SK-N-MC (cell line): ENCODE data around the gene DSP.

Experiments used
- EZH2 ChIP-seq: fragments of 200-600 bp; sonication (generic); IDR thresholded peaks from one replicate; pipeline ENCODE4 v1.6.1; 2017; ENCODE audit warnings: antibody characterized with exemption
- POLR2AphosphoS5 ChIP-seq: IDR thresholded peaks from 2 replicates; pipeline ENCODE4 v1.6.1; 2012; ENCODE audit warnings: mild to moderate bottlenecking, low read depth, low read length, borderline replicate concordance

DNA sequence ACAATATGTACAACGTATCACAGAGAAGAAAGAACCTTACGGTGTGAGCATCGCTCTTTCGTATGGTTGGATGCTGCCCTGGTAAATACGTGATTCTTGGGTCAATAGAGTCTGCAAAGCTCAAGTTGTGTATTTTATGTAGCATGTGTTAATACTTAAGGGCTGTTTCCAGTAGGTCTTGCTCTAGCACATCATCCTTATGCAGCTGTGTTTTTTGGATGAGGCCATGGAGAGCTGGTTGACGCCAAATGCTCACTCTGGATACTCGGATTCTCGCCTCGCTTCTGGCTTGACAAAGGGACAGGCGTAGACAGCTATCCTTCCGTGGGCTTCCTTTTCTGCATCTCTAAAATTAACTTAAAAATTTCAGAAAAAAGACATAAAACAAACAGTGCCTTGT lies 87.4 kb downstream of the DSP start:
- no peak for TF ChIP-seq POLR2AphosphoS5
- TF ChIP-seq EZH2: no peak
